IPS-20b (cell line): Measurements from ENCODE around the gene MED9.
"Not testable (repeated sequence)": the region's sequence is repeated elsewhere in the genome, so short reads cannot be mapped to it uniquely, and the experiment has no call there.

ENCODE experiments used
- H3K27ac ChIP-seq: one replicate; pipeline ENCODE4 v1.5.1; 2013; ENCODE audit warnings: low read length
- H3K27me3 ChIP-seq: 2 replicates; pipeline ENCODE4 v1.6.1; 2013; ENCODE audit warnings: mild to moderate bottlenecking, low read length, inconsistent platforms; ENCODE audit not compliant: insufficient read depth
- H3K36me3 ChIP-seq: 2 replicates; pipeline ENCODE4 v1.6.1; 2013; ENCODE audit warnings: low read depth, mild to moderate bottlenecking, inconsistent platforms, low read length, moderate library complexity; ENCODE audit not compliant: insufficient read depth
- H3K4me1 ChIP-seq: 2 replicates; pipeline ENCODE4 v1.6.1; 2013; ENCODE audit warnings: mild to moderate bottlenecking, control low read depth, inconsistent platforms, low read length, moderate library complexity; ENCODE audit not compliant: insufficient read depth
- H3K4me3 ChIP-seq: 2 replicates; pipeline ENCODE4 v1.5.1; 2013; ENCODE audit warnings: mild to moderate bottlenecking, low read length, inconsistent platforms
- H3K9ac ChIP-seq: 2 replicates; pipeline ENCODE4 v1.6.1; 2013; ENCODE audit warnings: low read depth, mild to moderate bottlenecking, inconsistent platforms, low read length, moderate library complexity
- H3K9me3 ChIP-seq: 2 replicates; pipeline ENCODE4 v1.6.1; 2013; ENCODE audit warnings: mild to moderate bottlenecking, low read depth, low read length, inconsistent platforms; ENCODE audit not compliant: insufficient read depth

Gene MED9

GRCh38 chr17:17443173-17443572, 33.6 kb upstream of the MED9 start:
- no peaks in the 10 kb centered on the region for H3K9me3 ChIP-seq
- H3K9ac ChIP-seq, result no peak overlapping the region
- peaks cover 6% of the 10 kb centered on the region; the same call in 1 of the 2 replicates for H3K4me1 ChIP-seq
- no peak overlapping the region for H3K4me3 ChIP-seq
- no peak overlapping the region for H3K27ac ChIP-seq
- H3K36me3 ChIP-seq, result no peaks in the 10 kb centered on the region
- no peaks in the 10 kb centered on the region; the same call in 1 of the 2 replicates for H3K27me3 ChIP-seq

GRCh38 chr17:17445296-17445924, 31.4 kb upstream of the MED9 start:
- H3K9ac ChIP-seq, result no peak overlapping the region
- no peaks in the 10 kb centered on the region for H3K36me3 ChIP-seq
- H3K4me1 ChIP-seq, result peaks cover 3% of the 10 kb centered on the region; the same call in 1 of the 2 replicates
- no peak overlapping the region for H3K4me3 ChIP-seq
- H3K27ac ChIP-seq, result no peak overlapping the region
- no peaks in the 10 kb centered on the region for H3K9me3 ChIP-seq
- H3K27me3 ChIP-seq, result no peaks in the 10 kb centered on the region; the same call in 1 of the 2 replicates

- Histone ChIP-seq H3K36me3 (no peaks in the 10 kb centered on the region), H3K27ac (no peak overlapping the region), H3K27me3 (no peaks in the 10 kb centered on the region; the same call in 1 of the 2 replicates), H3K9ac (no peak overlapping the region), H3K4me3 (no peak overlapping the region), H3K4me1 (0 out of 2 replicates have a peak, but pooled peaks cover 2% of the 10 kb centered on the region), H3K9me3 (no peaks in the 10 kb centered on the region)
These were observed 30.7 kb upstream of the MED9 start for GRCh38 chr17:17445925-17446665.

- Histone ChIP-seq H3K4me1 (0 out of 2 replicates have a peak, but pooled peaks cover 2% of the 10 kb centered on the region), H3K9ac (no peak overlapping the region), H3K27me3 (no peaks in the 10 kb centered on the region; the same call in 1 of the 2 replicates), H3K27ac (no peak overlapping the region), H3K4me3 (no peak overlapping the region), H3K36me3 (no peaks in the 10 kb centered on the region), H3K9me3 (no peaks in the 10 kb centered on the region)
These were observed 30.1 kb upstream of the MED9 start for GRCh38 chr17:17446666-17447155.

- 0 out of 2 replicates have a peak, but pooled peaks cover 2% of the 10 kb centered on the region for H3K4me1 ChIP-seq
- no peak overlapping the region for H3K4me3 ChIP-seq
- H3K9me3 ChIP-seq, result no peaks in the 10 kb centered on the region
- H3K36me3 ChIP-seq, result no peaks in the 10 kb centered on the region
- no peak overlapping the region for H3K27ac ChIP-seq
- H3K9ac ChIP-seq, result no peak overlapping the region
- no peaks in the 10 kb centered on the region; the same call in 1 of the 2 replicates for H3K27me3 ChIP-seq
These were observed 29.5 kb upstream of the MED9 start for GRCh38 chr17:17447264-17447663.

GRCh38 chr17:17448076-17448475, 28.7 kb upstream of the MED9 start:
- H3K4me3 ChIP-seq, result no peak overlapping the region
- H3K4me1 ChIP-seq, result 0 out of 2 replicates have a peak, but pooled peaks cover 2% of the 10 kb centered on the region
- no peak overlapping the region for H3K9ac ChIP-seq
- H3K36me3 ChIP-seq, result no peaks in the 10 kb centered on the region
- no peak overlapping the region for H3K27ac ChIP-seq
- H3K9me3 ChIP-seq, result no peaks in the 10 kb centered on the region
- H3K27me3 ChIP-seq, result no peaks in the 10 kb centered on the region; the same call in 1 of the 2 replicates

GRCh38 chr17:17448723-17449122, 28.1 kb upstream of the MED9 start:
- no peaks in the 10 kb centered on the region; the same call in 1 of the 2 replicates for H3K27me3 ChIP-seq
- H3K9ac ChIP-seq, result no peak overlapping the region
- no peak overlapping the region for H3K27ac ChIP-seq
- no peak overlapping the region for H3K4me3 ChIP-seq
- no peaks in the 10 kb centered on the region for H3K36me3 ChIP-seq
- no peaks in the 10 kb centered on the region for H3K9me3 ChIP-seq
- 0 out of 2 replicates have a peak, but pooled peaks cover 2% of the 10 kb centered on the region for H3K4me1 ChIP-seq

GRCh38 chr17:17453088-17453487, 23.7 kb upstream of the MED9 start:
- Histone ChIP-seq H3K36me3 (no peaks in the 10 kb centered on the region), H3K4me1 (no peaks in the 10 kb centered on the region), H3K9ac (no peak overlapping the region), H3K27ac (no peak overlapping the region), H3K27me3 (no peaks in the 10 kb centered on the region), H3K9me3 (no peaks in the 10 kb centered on the region), H3K4me3 (no peak overlapping the region)

- Histone ChIP-seq H3K27me3 (no peaks in the 10 kb centered on the region), H3K27ac (no peak overlapping the region), H3K4me1 (no peaks in the 10 kb centered on the region), H3K9me3 (no peaks in the 10 kb centered on the region), H3K4me3 (no peak overlapping the region), H3K9ac (no peak overlapping the region), H3K36me3 (no peaks in the 10 kb centered on the region)
These were observed 22.5 kb upstream of the MED9 start for GRCh38 chr17:17454276-17454675.

GRCh38 chr17:17454700-17455099, 22.1 kb upstream of the MED9 start:
- H3K9me3 ChIP-seq, H3K4me3 ChIP-seq, H3K9ac ChIP-seq: not testable (repeated sequence)

GRCh38 chr17:17455173-17455572, 21.6 kb upstream of the MED9 start:
- Histone ChIP-seq H3K27me3 (no peaks in the 10 kb centered on the region), H3K4me3 (no peak overlapping the region), H3K27ac (no peak overlapping the region)

More at GRCh38 chr17:17454700-17455099, 22.1 kb upstream of the MED9 start:
- not testable (repeated sequence) for H3K36me3 ChIP-seq, H3K27ac ChIP-seq, H3K27me3 ChIP-seq, H3K4me1 ChIP-seq

More at GRCh38 chr17:17455173-17455572, 21.6 kb upstream of the MED9 start:
- Histone ChIP-seq H3K36me3 (no peaks in the 10 kb centered on the region), H3K9ac (no peak overlapping the region), H3K9me3 (peaks cover 5% of the 10 kb centered on the region; the same call in 1 of the 2 replicates), H3K4me1 (no peaks in the 10 kb centered on the region)
